ENCODE measurements around the gene C11orf24.

Gene C11orf24

GRCh38 chr11:68213555-68214172 is 58.1 kb downstream of the C11orf24 start:
- TF ChIP-seq CTCF (IDR thresholded peaks at IDR 0.05; ENCODE audit: insufficient read depth, low read length), result no peak
- TF ChIP-seq POLR2AphosphoS5 (IDR thresholded peaks at IDR 0.05; ENCODE audit: low read depth), result 0 out of 2 replicates have a peak, but pooled peaks have one; percentile 46
- TF ChIP-seq REST (IDR thresholded peaks at IDR 0.05; ENCODE audit: insufficient replicate concordance, low read depth), result peak; percentile 49
- Histone ChIP-seq H3K4me3 (replicated peaks; ENCODE audit: insufficient read depth, low read length) (peak overlapping the region; percentile 52), H3K27me3 (ENCODE audit: insufficient read depth, poor library complexity, severe bottlenecking) (peaks cover 16% of the 10 kb centered on the region), H3K27ac (replicated peaks) (peak overlapping the region; percentile 84)
- peak; percentile 84 to 92 for DNase-seq (ENCODE audit: low read depth in 1 of 2, low spot score in 1 of 2)

- Histone ChIP-seq H3K4me3 (replicated peaks; ENCODE audit: insufficient read depth, low read length) (peak within 1 kb of the TSS; percentile 95), H3K27me3 (ENCODE audit: insufficient read depth, poor library complexity, severe bottlenecking) (peaks cover 16% of the 10 kb centered on the region), H3K27ac (replicated peaks) (peak within 1 kb of the TSS; percentile 84)
- no peak for DNase-seq (ENCODE audit: low read depth in 1 of 2, low spot score in 1 of 2)
- TF ChIP-seq POLR2AphosphoS5 (IDR thresholded peaks at IDR 0.05; ENCODE audit: low read depth) (no peak), CTCF (IDR thresholded peaks at IDR 0.05; ENCODE audit: insufficient read depth, low read length) (no peak), GABPA (IDR thresholded peaks at IDR 0.05; ENCODE audit: low read depth) (no peak), REST (IDR thresholded peaks at IDR 0.05; ENCODE audit: insufficient replicate concordance, low read depth) (no peak), SPI1 (IDR thresholded peaks at IDR 0.05; ENCODE audit: borderline replicate concordance, low read depth) (no peak)
These were observed 58.6 kb downstream of the C11orf24 start, which contains the start of gene KMT5B for GRCh38 chr11:68213135-68213515. TSS of gene KMT5B (minus strand) at chr11:68213296. CDS start at chr11:68190076, 23,220 bp downstream.

- H3K27me3 ChIP-seq (ENCODE audit: insufficient read depth, poor library complexity, severe bottlenecking), result peaks cover 16% of the 10 kb centered on the region
- H3K4me3 ChIP-seq (replicated peaks; ENCODE audit: insufficient read depth, low read length), result peak overlapping the region; percentile 95
- TF ChIP-seq CTCF (IDR thresholded peaks at IDR 0.05; ENCODE audit: insufficient read depth, low read length), result no peak
- no peak for TF ChIP-seq POLR2AphosphoS5 (IDR thresholded peaks at IDR 0.05; ENCODE audit: low read depth)
- TF ChIP-seq REST (IDR thresholded peaks at IDR 0.05; ENCODE audit: insufficient replicate concordance, low read depth), result no peak
- TF ChIP-seq GABPA (IDR thresholded peaks at IDR 0.05; ENCODE audit: low read depth), result no peak
- no peak for TF ChIP-seq SPI1 (IDR thresholded peaks at IDR 0.05; ENCODE audit: borderline replicate concordance, low read depth)
- peak in 1 of 2 experiments; percentile 65 for DNase-seq (ENCODE audit: low read depth in 1 of 2, low spot score in 1 of 2)
- peak overlapping the region; percentile 73 for H3K27ac ChIP-seq (replicated peaks)
These were observed 59.2 kb downstream of the C11orf24 start for GRCh38 chr11:68212421-68213134.

Measured in HL-60 (cell line).